ENCODE results near the gene SERPINA5. TPM values are rescaled to one million over a fixed set of nuclear protein-coding genes. Genes with fewer than 3 reads are reported as not detected.

Gene SERPINA5
- total RNA-seq, 1 experiment from 2014 or later, result 1.5 TPM

DNA sequence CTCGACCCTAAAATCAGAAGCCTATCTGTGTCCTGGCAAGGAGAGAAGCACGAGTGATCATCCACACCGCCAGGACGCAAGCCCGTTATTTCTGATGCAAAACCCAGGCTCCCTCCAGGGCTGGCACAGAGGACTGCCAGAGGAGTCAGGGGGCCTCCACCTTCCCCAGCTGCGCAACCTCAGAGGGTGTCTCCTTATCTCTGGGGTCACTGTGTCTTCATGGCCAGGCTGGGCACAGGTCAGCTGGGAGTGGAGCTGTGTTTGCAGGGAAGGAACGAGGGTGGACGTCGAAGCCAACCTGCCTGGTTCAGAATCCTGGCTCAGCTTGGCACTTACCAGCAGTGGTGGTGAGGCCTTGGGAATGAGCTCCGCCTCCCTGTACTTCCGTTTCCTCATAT lies 18.9 kb downstream of the SERPINA5 start:
- CTCF ChIA-PET, result interaction anchor here (0.9 to 2.2 kb wide), 8 partner anchors 18 to 176 kb away, joined by 3 to 14 read pairs (median 3); partner anchors contain the start of gene SERPINA5
- DNase-seq (ENCODE audit: low spot score) (no peak), ATAC-seq (no peak)
- POLR2A ChIA-PET, result no interaction called here
- H3K36me3 Mint-ChIP-seq, result no peaks in the 10 kb centered on the region; the same call in 1 of the 2 replicates
- no peak overlapping the region for H3K4me3 Mint-ChIP-seq
- H3K9me3 Mint-ChIP-seq, result peaks cover 4% of the 10 kb centered on the region
- no peaks in the 10 kb centered on the region; the same call in none of the 2 replicates for H3K27me3 Mint-ChIP-seq (ENCODE audit: low read depth)
- H3K27ac Mint-ChIP-seq, result no peak overlapping the region
- peaks cover 18% of the 10 kb centered on the region for H3K4me1 Mint-ChIP-seq
- TF ChIP-seq ATF1 (CRISPR knock-in tag; IDR thresholded peaks at IDR 0.05) (no peak), ZNF671 (CRISPR knock-in tag; IDR thresholded peaks at IDR 0.05) (no peak), ZNF232 (CRISPR knock-in tag; IDR thresholded peaks at IDR 0.05) (no peak)
- TF ChIP-seq, protein P1, sequence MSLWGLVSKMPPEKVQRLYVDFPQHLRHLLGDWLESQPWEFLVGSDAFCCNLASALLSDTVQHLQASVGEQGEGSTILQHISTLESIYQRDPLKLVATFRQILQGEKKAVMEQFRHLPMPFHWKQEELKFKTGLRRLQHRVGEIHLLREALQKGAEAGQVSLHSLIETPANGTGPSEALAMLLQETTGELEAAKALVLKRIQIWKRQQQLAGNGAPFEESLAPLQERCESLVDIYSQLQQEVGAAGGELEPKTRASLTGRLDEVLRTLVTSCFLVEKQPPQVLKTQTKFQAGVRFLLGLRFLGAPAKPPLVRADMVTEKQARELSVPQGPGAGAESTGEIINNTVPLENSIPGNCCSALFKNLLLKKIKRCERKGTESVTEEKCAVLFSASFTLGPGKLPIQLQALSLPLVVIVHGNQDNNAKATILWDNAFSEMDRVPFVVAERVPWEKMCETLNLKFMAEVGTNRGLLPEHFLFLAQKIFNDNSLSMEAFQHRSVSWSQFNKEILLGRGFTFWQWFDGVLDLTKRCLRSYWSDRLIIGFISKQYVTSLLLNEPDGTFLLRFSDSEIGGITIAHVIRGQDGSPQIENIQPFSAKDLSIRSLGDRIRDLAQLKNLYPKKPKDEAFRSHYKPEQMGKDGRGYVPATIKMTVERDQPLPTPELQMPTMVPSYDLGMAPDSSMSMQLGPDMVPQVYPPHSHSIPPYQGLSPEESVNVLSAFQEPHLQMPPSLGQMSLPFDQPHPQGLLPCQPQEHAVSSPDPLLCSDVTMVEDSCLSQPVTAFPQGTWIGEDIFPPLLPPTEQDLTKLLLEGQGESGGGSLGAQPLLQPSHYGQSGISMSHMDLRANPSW (CRISPR knock-in tag; conservative IDR thresholded peaks at IDR 0.05; ENCODE audit: low read depth), result no peak
- TF ChIP-seq, protein P2, sequence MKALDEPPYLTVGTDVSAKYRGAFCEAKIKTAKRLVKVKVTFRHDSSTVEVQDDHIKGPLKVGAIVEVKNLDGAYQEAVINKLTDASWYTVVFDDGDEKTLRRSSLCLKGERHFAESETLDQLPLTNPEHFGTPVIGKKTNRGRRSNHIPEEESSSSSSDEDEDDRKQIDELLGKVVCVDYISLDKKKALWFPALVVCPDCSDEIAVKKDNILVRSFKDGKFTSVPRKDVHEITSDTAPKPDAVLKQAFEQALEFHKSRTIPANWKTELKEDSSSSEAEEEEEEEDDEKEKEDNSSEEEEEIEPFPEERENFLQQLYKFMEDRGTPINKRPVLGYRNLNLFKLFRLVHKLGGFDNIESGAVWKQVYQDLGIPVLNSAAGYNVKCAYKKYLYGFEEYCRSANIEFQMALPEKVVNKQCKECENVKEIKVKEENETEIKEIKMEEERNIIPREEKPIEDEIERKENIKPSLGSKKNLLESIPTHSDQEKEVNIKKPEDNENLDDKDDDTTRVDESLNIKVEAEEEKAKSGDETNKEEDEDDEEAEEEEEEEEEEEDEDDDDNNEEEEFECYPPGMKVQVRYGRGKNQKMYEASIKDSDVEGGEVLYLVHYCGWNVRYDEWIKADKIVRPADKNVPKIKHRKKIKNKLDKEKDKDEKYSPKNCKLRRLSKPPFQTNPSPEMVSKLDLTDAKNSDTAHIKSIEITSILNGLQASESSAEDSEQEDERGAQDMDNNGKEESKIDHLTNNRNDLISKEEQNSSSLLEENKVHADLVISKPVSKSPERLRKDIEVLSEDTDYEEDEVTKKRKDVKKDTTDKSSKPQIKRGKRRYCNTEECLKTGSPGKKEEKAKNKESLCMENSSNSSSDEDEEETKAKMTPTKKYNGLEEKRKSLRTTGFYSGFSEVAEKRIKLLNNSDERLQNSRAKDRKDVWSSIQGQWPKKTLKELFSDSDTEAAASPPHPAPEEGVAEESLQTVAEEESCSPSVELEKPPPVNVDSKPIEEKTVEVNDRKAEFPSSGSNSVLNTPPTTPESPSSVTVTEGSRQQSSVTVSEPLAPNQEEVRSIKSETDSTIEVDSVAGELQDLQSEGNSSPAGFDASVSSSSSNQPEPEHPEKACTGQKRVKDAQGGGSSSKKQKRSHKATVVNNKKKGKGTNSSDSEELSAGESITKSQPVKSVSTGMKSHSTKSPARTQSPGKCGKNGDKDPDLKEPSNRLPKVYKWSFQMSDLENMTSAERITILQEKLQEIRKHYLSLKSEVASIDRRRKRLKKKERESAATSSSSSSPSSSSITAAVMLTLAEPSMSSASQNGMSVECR (CRISPR knock-in tag; IDR thresholded peaks at IDR 0.05; ENCODE audit: borderline replicate concordance), result no peak
- TF ChIP-seq, protein P3, sequence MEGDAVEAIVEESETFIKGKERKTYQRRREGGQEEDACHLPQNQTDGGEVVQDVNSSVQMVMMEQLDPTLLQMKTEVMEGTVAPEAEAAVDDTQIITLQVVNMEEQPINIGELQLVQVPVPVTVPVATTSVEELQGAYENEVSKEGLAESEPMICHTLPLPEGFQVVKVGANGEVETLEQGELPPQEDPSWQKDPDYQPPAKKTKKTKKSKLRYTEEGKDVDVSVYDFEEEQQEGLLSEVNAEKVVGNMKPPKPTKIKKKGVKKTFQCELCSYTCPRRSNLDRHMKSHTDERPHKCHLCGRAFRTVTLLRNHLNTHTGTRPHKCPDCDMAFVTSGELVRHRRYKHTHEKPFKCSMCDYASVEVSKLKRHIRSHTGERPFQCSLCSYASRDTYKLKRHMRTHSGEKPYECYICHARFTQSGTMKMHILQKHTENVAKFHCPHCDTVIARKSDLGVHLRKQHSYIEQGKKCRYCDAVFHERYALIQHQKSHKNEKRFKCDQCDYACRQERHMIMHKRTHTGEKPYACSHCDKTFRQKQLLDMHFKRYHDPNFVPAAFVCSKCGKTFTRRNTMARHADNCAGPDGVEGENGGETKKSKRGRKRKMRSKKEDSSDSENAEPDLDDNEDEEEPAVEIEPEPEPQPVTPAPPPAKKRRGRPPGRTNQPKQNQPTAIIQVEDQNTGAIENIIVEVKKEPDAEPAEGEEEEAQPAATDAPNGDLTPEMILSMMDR (IDR thresholded peaks at IDR 0.05), result no peak
- TF ChIP-seq, protein P4, sequence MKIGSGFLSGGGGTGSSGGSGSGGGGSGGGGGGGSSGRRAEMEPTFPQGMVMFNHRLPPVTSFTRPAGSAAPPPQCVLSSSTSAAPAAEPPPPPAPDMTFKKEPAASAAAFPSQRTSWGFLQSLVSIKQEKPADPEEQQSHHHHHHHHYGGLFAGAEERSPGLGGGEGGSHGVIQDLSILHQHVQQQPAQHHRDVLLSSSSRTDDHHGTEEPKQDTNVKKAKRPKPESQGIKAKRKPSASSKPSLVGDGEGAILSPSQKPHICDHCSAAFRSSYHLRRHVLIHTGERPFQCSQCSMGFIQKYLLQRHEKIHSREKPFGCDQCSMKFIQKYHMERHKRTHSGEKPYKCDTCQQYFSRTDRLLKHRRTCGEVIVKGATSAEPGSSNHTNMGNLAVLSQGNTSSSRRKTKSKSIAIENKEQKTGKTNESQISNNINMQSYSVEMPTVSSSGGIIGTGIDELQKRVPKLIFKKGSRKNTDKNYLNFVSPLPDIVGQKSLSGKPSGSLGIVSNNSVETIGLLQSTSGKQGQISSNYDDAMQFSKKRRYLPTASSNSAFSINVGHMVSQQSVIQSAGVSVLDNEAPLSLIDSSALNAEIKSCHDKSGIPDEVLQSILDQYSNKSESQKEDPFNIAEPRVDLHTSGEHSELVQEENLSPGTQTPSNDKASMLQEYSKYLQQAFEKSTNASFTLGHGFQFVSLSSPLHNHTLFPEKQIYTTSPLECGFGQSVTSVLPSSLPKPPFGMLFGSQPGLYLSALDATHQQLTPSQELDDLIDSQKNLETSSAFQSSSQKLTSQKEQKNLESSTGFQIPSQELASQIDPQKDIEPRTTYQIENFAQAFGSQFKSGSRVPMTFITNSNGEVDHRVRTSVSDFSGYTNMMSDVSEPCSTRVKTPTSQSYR (CRISPR knock-in tag; IDR thresholded peaks at IDR 0.05), result no peak

DNA sequence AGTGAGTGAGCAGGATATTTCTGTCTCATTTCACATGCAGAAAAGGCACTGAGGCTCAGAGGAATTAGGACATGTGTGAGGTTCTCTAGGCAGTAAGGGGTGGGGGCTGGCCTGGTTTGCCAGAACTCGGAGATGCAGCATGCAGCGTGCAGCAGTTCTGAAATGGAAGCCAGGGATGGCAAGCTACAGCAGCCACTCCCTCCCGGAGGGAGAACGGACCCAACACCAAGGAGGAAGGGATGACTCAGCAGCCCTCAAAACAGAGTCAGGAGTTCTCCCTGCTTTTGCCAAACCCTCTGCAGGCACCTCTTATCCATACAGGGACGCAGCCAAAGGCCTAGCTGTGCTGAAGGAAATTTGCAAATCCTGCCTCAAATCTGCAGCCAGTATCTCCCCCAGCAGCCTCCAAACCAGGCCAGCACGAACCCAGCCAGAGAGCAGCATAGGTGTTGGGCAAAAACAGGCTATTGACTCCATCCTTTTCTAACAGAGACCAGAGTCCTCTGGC lies 20.7 kb downstream of the SERPINA5 start:
- ChIA-PET CTCF (no interaction called here), POLR2A (no interaction called here)
- H3K27ac Mint-ChIP-seq, result no peak overlapping the region
- ATAC-seq (no peak; the same call in 1 of the 2 replicates), DNase-seq (ENCODE audit: low spot score) (no peak)
- no peaks in the 10 kb centered on the region; the same call in 1 of the 2 replicates for H3K36me3 Mint-ChIP-seq
- peaks cover 18% of the 10 kb centered on the region for H3K4me1 Mint-ChIP-seq
- H3K27me3 Mint-ChIP-seq (ENCODE audit: low read depth), result no peaks in the 10 kb centered on the region; the same call in none of the 2 replicates
- TF ChIP-seq, protein P5, sequence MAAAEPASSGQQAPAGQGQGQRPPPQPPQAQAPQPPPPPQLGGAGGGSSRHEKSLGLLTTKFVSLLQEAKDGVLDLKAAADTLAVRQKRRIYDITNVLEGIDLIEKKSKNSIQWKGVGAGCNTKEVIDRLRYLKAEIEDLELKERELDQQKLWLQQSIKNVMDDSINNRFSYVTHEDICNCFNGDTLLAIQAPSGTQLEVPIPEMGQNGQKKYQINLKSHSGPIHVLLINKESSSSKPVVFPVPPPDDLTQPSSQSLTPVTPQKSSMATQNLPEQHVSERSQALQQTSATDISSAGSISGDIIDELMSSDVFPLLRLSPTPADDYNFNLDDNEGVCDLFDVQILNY (CRISPR knock-in tag; IDR thresholded peaks at IDR 0.05), result no peak
- TF ChIP-seq NFE2L1 (CRISPR knock-in tag; IDR thresholded peaks at IDR 0.05), result peak; percentile 67; the same call in 1 of the 2 replicates
- no peak overlapping the region for H3K4me3 Mint-ChIP-seq
- H3K9me3 Mint-ChIP-seq, result peaks cover 6% of the 10 kb centered on the region

Measured in WTC11 (cell line).